ENCODE results near the gene PEX14. TPM values are rescaled to one million over a fixed set of nuclear protein-coding genes. Genes with fewer than 3 reads are reported as not detected.

PEX14 gene
- total RNA-seq, 1 experiment from 2014 or later = 27.3 TPM

- no peak for ATAC-seq
- peaks cover 21% of the 10 kb centered on the region for H3K4me1 Mint-ChIP-seq
- TF ChIP-seq ZNF396 (CRISPR knock-in tag; IDR thresholded peaks at IDR 0.05; ENCODE audit: borderline replicate concordance) = no peak
- TF ChIP-seq ZNF423 (CRISPR knock-in tag; IDR thresholded peaks at IDR 0.05) = no peak
- TF ChIP-seq NFATC4 (CRISPR knock-in tag; IDR thresholded peaks at IDR 0.05) = no peak
- no peak for TF ChIP-seq ZNF232 (CRISPR knock-in tag; IDR thresholded peaks at IDR 0.05)
- no peak for TF ChIP-seq MYBL2 (CRISPR knock-in tag; IDR thresholded peaks at IDR 0.05)
- TF ChIP-seq E2F1 (CRISPR knock-in tag; IDR thresholded peaks at IDR 0.05) = no peak
- TF ChIP-seq ATF1 (CRISPR knock-in tag; IDR thresholded peaks at IDR 0.05) = no peak
- TF ChIP-seq CTCF (IDR thresholded peaks at IDR 0.05) = no peak
- TF ChIP-seq RORB (CRISPR knock-in tag; IDR thresholded peaks at IDR 0.05) = no peak
- no peak for TF ChIP-seq GABPB1 (CRISPR knock-in tag; IDR thresholded peaks at IDR 0.05)
- no peak for TF ChIP-seq AR (CRISPR knock-in tag; IDR thresholded peaks at IDR 0.05)
- TF ChIP-seq ZBTB43 (CRISPR knock-in tag; IDR thresholded peaks at IDR 0.05) = no peak
- no peak overlapping the region for H3K27ac Mint-ChIP-seq
- CTCF ChIA-PET = interaction anchor here (0.9 kb wide), 1 partner anchor 8 kb away, joined by 3 read pairs; no protein-coding TSS in a partner anchor
- POLR2A ChIA-PET = no interaction called here
- H3K36me3 Mint-ChIP-seq = no peaks in the 10 kb centered on the region
- no peak for DNase-seq (ENCODE audit: low spot score)
- H3K9me3 Mint-ChIP-seq = no peaks in the 10 kb centered on the region
- no peaks in the 10 kb centered on the region for H3K27me3 Mint-ChIP-seq (ENCODE audit: low read depth)
- no peak overlapping the region for H3K4me3 Mint-ChIP-seq
Observed at GRCh38 chr1:10578070-10578469, 103.3 kb downstream of the PEX14 start.

- peaks cover 15% of the 10 kb centered on the region for H3K4me1 Mint-ChIP-seq
- no peak overlapping the region for H3K27ac Mint-ChIP-seq
- CTCF ChIA-PET = interaction anchor here (0.5 to 1.1 kb wide), 3 partner anchors 8 to 25 kb away, joined by 3 to 4 read pairs (median 4); no protein-coding TSS in a partner anchor
- ATAC-seq (no peak), DNase-seq (ENCODE audit: low spot score) (no peak)
- no peaks in the 10 kb centered on the region for H3K36me3 Mint-ChIP-seq
- no peaks in the 10 kb centered on the region for H3K27me3 Mint-ChIP-seq (ENCODE audit: low read depth)
- H3K9me3 Mint-ChIP-seq = peaks cover 7% of the 10 kb centered on the region; the same call in 1 of the 2 replicates
- TF ChIP-seq NR1H2 (CRISPR knock-in tag; IDR thresholded peaks at IDR 0.05) (no peak), ZBTB43 (CRISPR knock-in tag; IDR thresholded peaks at IDR 0.05) (no peak), NFYB (CRISPR knock-in tag; conservative IDR thresholded peaks at IDR 0.05; ENCODE audit: low read depth) (no peak), SOX15 (CRISPR knock-in tag; IDR thresholded peaks at IDR 0.05) (no peak), ZNF263 (CRISPR knock-in tag; IDR thresholded peaks at IDR 0.05; ENCODE audit: low read depth) (no peak), ETV6 (CRISPR knock-in tag; IDR thresholded peaks at IDR 0.05) (no peak), FOXJ3 (CRISPR knock-in tag; IDR thresholded peaks at IDR 0.05; ENCODE audit: borderline replicate concordance) (no peak), TCF7 (CRISPR knock-in tag; IDR thresholded peaks at IDR 0.05; ENCODE audit: low read depth) (no peak), GTF2I (CRISPR knock-in tag; conservative IDR thresholded peaks at IDR 0.05) (no peak), PRRX2 (CRISPR knock-in tag; IDR thresholded peaks at IDR 0.05) (no peak), FOXP4 (CRISPR knock-in tag; IDR thresholded peaks at IDR 0.05) (no peak), GRHL2 (CRISPR knock-in tag; IDR thresholded peaks at IDR 0.05; ENCODE audit: insufficient replicate concordance, severe bottlenecking) (no peak), JUN (CRISPR knock-in tag; IDR thresholded peaks at IDR 0.05) (no peak), ZNF416 (CRISPR knock-in tag; IDR thresholded peaks at IDR 0.05) (no peak), NFE2L1 (CRISPR knock-in tag; IDR thresholded peaks at IDR 0.05) (no peak), MLX (CRISPR knock-in tag; IDR thresholded peaks at IDR 0.05) (no peak), CREM (CRISPR knock-in tag; IDR thresholded peaks at IDR 0.05) (no peak)
- no peak overlapping the region for H3K4me3 Mint-ChIP-seq
- POLR2A ChIA-PET = no interaction called here
Observed at GRCh38 chr1:10583641-10584040, 108.9 kb downstream of the PEX14 start.

Measured in WTC11 (cell line).